KG1 (cell line): ENCODE data around the gene RPL7L1.
A peak's percentile ranks its signal among the peaks of the same experiment; 100 is the strongest.

Source experiments
- DNase-seq: peaks from one replicate; lab custom pipeline; 2025; lab: John Stamatoyannopoulos, UW

RPL7L1 gene

DNA sequence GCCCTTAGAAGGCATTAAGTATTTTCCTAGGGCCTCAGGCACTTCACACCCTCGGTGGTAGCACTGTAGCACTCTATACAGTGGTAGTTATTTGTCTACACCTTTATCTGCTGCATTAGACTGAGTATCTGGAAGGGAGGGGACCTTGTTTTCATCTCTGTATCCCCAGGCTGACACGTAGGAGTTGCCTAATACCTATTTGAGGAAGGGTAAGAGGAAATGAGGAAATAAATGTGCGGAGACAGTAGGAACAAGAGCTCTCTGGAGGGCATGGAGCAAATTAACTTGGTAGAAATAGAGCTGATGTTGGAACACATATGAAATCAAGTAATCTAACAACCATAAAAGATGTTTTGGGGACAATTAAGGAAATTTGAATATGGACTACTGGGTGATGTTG lies 53.8 kb downstream of the RPL7L1 start:
- peak; percentile 13 for DNase-seq

DNA sequence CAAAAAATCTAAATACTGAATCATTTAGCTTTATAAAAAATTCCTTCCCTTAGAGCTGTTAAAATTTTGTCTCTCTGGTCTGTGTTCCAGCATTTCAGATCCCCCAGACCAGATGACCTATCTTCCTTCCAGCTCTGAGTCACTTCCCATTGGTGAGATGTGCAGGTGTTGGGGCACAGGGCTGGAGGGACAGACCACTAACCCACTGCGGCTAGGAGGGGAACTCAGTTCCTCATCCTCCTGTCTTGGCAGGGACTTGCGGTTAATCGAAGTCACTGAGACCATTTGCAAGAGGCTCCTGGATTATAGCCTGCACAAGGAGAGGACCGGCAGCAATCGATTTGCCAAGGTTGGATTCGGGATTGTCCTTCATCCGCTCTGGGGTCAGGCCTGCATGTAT lies 55.9 kb downstream of the RPL7L1 start:
- no peak for DNase-seq

DNA sequence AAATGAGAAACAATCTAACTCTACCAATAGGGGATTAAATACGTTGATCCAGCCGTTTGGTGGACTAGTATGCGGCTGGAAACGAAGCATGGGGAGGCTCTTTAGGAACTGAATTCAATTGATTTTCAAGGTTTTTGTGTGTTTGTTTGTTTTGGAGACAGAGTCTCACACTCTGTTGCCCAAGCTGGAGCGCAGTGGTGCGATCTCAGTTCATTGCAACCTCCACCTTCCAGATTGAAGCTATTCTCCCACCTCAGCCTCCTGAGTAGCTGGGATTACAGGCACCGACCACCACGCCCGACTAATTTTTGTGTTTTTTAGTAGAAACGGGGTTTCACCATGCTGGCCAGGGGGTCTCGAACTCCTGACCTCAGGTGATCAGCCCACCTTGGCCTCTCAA lies 57.0 kb downstream of the RPL7L1 start:
- no peak for DNase-seq

DNA sequence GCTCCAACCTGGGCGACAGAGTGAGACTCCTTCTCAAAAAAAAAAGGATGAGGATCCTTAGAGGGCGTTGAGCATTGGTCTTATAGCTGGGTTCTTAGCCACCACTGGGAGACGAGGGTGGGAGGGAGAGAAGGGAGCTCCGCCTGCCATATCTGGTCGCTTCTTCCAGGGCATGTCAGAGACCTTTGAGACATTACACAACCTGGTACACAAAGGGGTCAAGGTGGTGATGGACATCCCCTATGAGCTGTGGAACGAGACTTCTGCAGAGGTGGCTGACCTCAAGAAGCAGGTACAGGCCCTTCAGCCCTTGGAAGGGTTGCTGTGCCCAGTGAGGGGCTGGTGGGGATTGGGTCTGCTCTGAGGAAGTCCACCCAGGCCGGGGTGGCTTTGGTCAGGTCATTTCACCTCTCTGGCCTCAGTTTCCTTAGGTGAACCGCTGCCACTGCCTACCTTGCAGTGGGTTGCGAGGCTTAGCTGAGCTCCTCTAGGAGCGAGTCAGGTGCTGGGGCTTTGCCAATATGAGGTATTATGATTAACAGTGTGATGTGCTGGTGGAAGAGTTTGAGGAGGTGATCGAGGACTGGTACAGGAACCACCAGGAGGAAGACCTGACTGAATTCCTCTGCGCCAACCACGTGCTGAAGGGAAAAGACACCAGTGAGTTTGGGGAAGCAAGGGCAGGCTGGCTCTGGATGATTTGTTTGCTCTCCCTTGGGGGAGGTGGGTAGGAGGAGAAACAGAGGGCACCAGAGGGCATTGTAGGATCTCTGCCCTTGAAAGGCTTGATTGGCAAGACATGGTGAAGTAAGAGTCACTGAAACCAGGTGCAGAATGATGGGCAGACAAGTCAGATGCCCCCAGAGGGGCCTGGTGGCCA lies 58.4 kb downstream of the RPL7L1 start:
- DNase-seq = no peak

DNA sequence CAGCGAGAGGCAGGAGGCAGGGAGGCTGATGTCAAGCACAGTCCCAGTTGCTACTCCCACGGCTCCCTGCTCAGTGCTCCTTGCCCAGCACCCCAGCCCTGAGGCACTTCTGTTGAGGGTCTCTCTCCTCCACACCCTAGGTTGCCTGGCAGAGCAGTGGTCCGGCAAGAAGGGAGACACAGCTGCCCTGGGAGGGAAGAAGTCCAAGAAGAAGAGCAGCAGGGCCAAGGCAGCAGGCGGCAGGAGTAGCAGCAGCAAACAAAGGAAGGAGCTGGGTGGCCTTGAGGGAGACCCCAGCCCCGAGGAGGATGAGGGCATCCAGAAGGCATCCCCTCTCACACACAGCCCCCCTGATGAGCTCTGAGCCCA lies 59.0 kb downstream of the RPL7L1 start:
- no peak for DNase-seq

DNA sequence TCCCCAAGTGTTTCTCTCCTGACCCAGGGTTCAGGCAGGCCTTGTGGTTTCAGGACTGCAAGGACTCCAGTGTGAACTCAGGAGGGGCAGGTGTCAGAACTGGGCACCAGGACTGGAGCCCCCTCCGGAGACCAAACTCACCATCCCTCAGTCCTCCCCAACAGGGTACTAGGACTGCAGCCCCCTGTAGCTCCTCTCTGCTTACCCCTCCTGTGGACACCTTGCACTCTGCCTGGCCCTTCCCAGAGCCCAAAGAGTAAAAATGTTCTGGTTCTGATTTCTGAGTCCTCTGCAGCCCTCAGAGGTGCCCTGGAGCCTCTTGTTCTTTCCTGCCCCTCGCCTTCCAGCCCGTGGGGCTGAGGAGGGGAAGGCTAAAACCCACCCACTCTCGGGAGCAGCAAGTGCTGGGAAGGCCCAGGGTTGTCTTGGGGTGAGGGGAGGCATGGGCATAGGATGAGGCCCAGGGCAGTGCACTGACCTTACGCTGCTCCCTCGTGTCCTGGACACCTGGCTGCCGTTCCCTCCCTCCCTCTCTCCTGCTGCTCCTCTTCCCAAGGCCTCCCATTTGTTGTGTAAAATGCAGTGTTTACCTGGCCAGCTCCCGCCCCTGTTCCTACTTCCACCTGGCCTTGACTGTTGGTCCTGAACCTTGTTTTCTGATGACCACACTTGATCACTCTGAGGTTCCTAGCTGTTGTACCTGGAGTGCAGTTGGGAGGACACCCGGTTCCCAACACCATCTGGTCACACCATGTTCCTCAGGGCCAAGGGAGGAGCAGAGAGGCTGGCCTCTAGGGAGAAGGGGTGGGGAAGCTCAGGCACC lies 59.8 kb downstream of the RPL7L1 start:
- no peak for DNase-seq
